HL-60 (cell line): ENCODE measurements around the gene SPOCK3.

Experiments used
- DNase-seq, 2 experiments: peaks; one replicate each; pipeline ENCODE4 v3.0.0-alpha.2; 2010 to 2020; ENCODE audit warnings: low read depth in 1 of 2, low spot score in 1 of 2
- H3K27ac ChIP-seq: fragments of 250-450 bp; sonication (Bioruptor Pico); replicated peaks from 2 replicates; pipeline ENCODE4 v1.5.1; 2020; ENCODE audit warnings: mild to moderate bottlenecking, moderate library complexity
- H3K27me3 ChIP-seq: fragments of 250-450 bp; sonication (Bioruptor Pico); 2 replicates; pipeline ENCODE4 v1.5.1; 2021; ENCODE audit warnings: mild to moderate bottlenecking, moderate library complexity; ENCODE audit not compliant: insufficient read depth, poor library complexity, severe bottlenecking
- H3K4me3 ChIP-seq: replicated peaks from 2 replicates; pipeline ENCODE4 v1.5.1; 2011; ENCODE audit warnings: mild to moderate bottlenecking, control low read depth, low read length; ENCODE audit not compliant: insufficient read depth
- CTCF ChIP-seq: IDR thresholded peaks from one replicate; pipeline ENCODE4 v1.5.1; 2011; ENCODE audit warnings: low read length, control low read depth, inconsistent platforms; ENCODE audit not compliant: insufficient read depth
- GABPA ChIP-seq: IDR thresholded peaks from 2 replicates; pipeline ENCODE4 v1.6.1; 2012; ENCODE audit warnings: low read depth
- POLR2AphosphoS5 ChIP-seq: IDR thresholded peaks from 2 replicates; pipeline ENCODE4 v1.6.1; 2012; ENCODE audit warnings: low read depth
- REST ChIP-seq: IDR thresholded peaks from 2 replicates; pipeline ENCODE4 v1.6.1; 2012; ENCODE audit warnings: low read depth; ENCODE audit not compliant: insufficient replicate concordance
- SPI1 ChIP-seq: IDR thresholded peaks from 2 replicates; pipeline ENCODE4 v1.6.1; 2012; ENCODE audit warnings: low read depth, mild to moderate bottlenecking, borderline replicate concordance

The SPOCK3 gene

GRCh38 chr4:167216783-167217182, 17.5 kb downstream of the SPOCK3 start:
- no peak for TF ChIP-seq SPI1
- TF ChIP-seq REST, result no peak
- TF ChIP-seq GABPA, result no peak
- no peak for TF ChIP-seq CTCF
- no peak for TF ChIP-seq POLR2AphosphoS5
- DNase-seq, result no peak
- Histone ChIP-seq H3K4me3 (no peak overlapping the region), H3K27me3 (no peaks in the 10 kb centered on the region), H3K27ac (no peak overlapping the region)

GRCh38 chr4:167210166-167210565, 24.1 kb downstream of the SPOCK3 start:
- TF ChIP-seq GABPA, result no peak
- no peak for TF ChIP-seq POLR2AphosphoS5
- no peak for TF ChIP-seq SPI1
- TF ChIP-seq CTCF, result no peak
- TF ChIP-seq REST, result no peak
- H3K27me3 ChIP-seq, result no peaks in the 10 kb centered on the region
- no peak overlapping the region for H3K4me3 ChIP-seq
- H3K27ac ChIP-seq, result no peak overlapping the region
- DNase-seq, result no peak

GRCh38 chr4:167196344-167197012, 37.8 kb downstream of the SPOCK3 start:
- Histone ChIP-seq H3K27ac (no peak overlapping the region), H3K4me3 (no peak overlapping the region), H3K27me3 (no peaks in the 10 kb centered on the region)
- no peak for TF ChIP-seq SPI1
- TF ChIP-seq REST, result no peak
- DNase-seq, result no peak
